MCF 10A (cell line): ENCODE data around the gene EPHB3. TPM values are rescaled to one million over a fixed set of nuclear protein-coding genes. Genes with fewer than 3 reads are reported as not detected.

Source experiments
- BruUV-seq: library from RNA; stranded (reverse); fragments of 400-500 nt; replicated peaks from 2 replicates; lab custom pipeline; 2021; lab: Mats Ljungman, UMichigan
- CTCF ChIA-PET: fragments of 300-600 bp; sonication (Branson Sonifier 250); formaldehyde crosslinking; extraction: SDS; loops from one replicate; lab custom pipeline; 2021; ENCODE audit warnings: antibody characterized with exemption, inconsistent platforms; lab: Yijun Ruan, JAX
- POLR2A ChIA-PET: fragments of 300-600, 350-650 bp; sonication (Branson Sonifier 250); formaldehyde crosslinking; extraction: SDS; loops from one replicate; lab custom pipeline; 2020; ENCODE audit warnings: antibody characterized with exemption, inconsistent platforms; lab: Yijun Ruan, JAX
- DNase-seq: peaks from one replicate; pipeline ENCODE4 v3.0.0-alpha.2; 2018; ENCODE audit not compliant: unreplicated experiment
- H3K27ac Mint-ChIP-seq: one replicate; pipeline ENCODE4 v1.8.0; 2022; ENCODE audit warnings: mild to moderate bottlenecking, low read depth, mixed read lengths; ENCODE audit not compliant: unreplicated experiment
- H3K27me3 Mint-ChIP-seq: one replicate; pipeline ENCODE4 v1.8.0; 2022; ENCODE audit warnings: mixed read lengths; ENCODE audit not compliant: insufficient read depth, unreplicated experiment
- H3K36me3 Mint-ChIP-seq: one replicate; pipeline ENCODE4 v1.8.0; 2022; ENCODE audit warnings: mild to moderate bottlenecking, moderate library complexity, mixed read lengths; ENCODE audit not compliant: insufficient read depth, unreplicated experiment
- H3K4me1 Mint-ChIP-seq: one replicate; pipeline ENCODE4 v1.8.0; 2022; ENCODE audit warnings: mixed read lengths; ENCODE audit not compliant: insufficient read depth, unreplicated experiment
- H3K4me3 Mint-ChIP-seq: one replicate; pipeline ENCODE4 v1.8.0; 2022; ENCODE audit warnings: mild to moderate bottlenecking, moderate library complexity, mixed read lengths; ENCODE audit not compliant: unreplicated experiment
- H3K9me3 Mint-ChIP-seq: one replicate; pipeline ENCODE4 v1.8.0; 2022; ENCODE audit warnings: mixed read lengths; ENCODE audit not compliant: unreplicated experiment
- CTCF ChIP-seq: fragments of 200-600 bp; IDR thresholded peaks from one replicate; pipeline ENCODE4 v1.8.0; 2022; ENCODE audit warnings: antibody characterized with exemption, mild to moderate bottlenecking; ENCODE audit not compliant: unreplicated experiment
- intact Hi-C: fragments of 100-400 bp; cut with micrococcal nuclease; formaldehyde crosslinking; loops from 2 replicates; pipeline ENCODE4 v1.14.1; 2022
- total RNA-seq: library from RNA; stranded (reverse); gene quantifications from 2 replicates; pipeline ENCODE4 v1.2.3, GENCODE V29; 2022

EPHB3 gene
- total RNA-seq, 1 experiment from 2014 or later: 4.0 TPM

- intact Hi-C loops: loop anchor here (5.0 kb wide), 1 partner anchor 108 kb away; the partner anchor contains the start of gene MAGEF1
- H3K4me1 Mint-ChIP-seq: peaks cover 29% of the 10 kb centered on the region
- no peak for TF ChIP-seq CTCF
- H3K27me3 Mint-ChIP-seq: no peaks in the 10 kb centered on the region
- CTCF ChIA-PET: no interaction called here
- no peak overlapping the region for H3K27ac Mint-ChIP-seq
- no TSS peak for BruUV-seq
- no peaks in the 10 kb centered on the region for H3K9me3 Mint-ChIP-seq
- DNase-seq: no peak
- no peak overlapping the region for H3K4me3 Mint-ChIP-seq
- H3K36me3 Mint-ChIP-seq: no peaks in the 10 kb centered on the region
- POLR2A ChIA-PET: no interaction called here
Observed at GRCh38 chr3:184604039-184604601, 42.5 kb downstream of the EPHB3 start.

DNA sequence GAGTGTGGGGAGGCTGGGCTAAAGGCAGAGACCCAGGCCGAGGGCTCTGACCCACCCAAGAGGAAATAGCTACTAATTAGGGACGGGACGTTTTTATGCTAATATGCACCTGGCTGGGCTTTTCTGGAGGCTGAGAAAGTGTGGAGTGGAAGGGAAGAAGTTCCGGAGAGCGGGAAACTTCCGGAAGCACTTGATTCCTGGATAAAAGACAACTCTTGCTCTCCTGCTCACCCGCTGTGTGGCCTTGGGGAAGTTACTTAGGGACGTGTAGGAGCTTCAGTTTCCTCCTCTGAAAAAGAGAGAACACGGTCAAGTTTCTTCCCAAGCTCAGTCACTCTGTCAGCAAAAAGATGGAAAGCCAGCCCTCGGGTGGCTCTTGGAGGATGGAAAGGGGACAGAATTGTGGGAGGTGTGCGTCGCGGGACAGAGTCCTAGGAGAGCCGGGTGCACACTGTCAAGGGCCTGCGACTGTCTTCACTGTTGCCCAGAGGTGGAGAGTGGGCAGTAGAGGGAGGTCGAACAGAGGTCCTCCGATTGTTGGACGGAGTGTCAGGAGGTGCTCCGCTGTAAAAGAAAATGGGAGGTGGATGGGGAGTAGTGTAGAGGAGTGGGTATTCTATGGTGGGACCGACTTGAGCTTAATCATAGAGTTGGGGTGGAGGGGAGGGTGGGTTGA lies 43.2 kb downstream of the EPHB3 start:
- intact Hi-C loops: loop anchor here (5.0 kb wide), 1 partner anchor 108 kb away; the partner anchor contains the start of gene MAGEF1

GRCh38 chr3:184608209-184608608 lies 46.6 kb downstream of the EPHB3 start:
- no TSS peak for BruUV-seq
- no peaks in the 10 kb centered on the region for H3K27me3 Mint-ChIP-seq
- DNase-seq: no peak
- no peaks in the 10 kb centered on the region for H3K36me3 Mint-ChIP-seq
- intact Hi-C loops: no loop called here
- H3K4me1 Mint-ChIP-seq: peaks cover under 1% of the 10 kb centered on the region
- CTCF ChIA-PET: no interaction called here
- no peak overlapping the region for H3K4me3 Mint-ChIP-seq
- TF ChIP-seq CTCF: no peak
- H3K27ac Mint-ChIP-seq: no peak overlapping the region
- no peaks in the 10 kb centered on the region for H3K9me3 Mint-ChIP-seq
- POLR2A ChIA-PET: no interaction called here

More for the DNA sequence above, 43.2 kb downstream of the EPHB3 start:
- peaks cover 27% of the 10 kb centered on the region for H3K4me1 Mint-ChIP-seq
- no peak overlapping the region for H3K4me3 Mint-ChIP-seq
- no peak overlapping the region for H3K27ac Mint-ChIP-seq
- no peaks in the 10 kb centered on the region for H3K9me3 Mint-ChIP-seq
- CTCF ChIA-PET: no interaction called here
- POLR2A ChIA-PET: interaction anchor here (0.6 kb wide), 1 partner anchor 107 kb away, joined by 3 read pairs; no protein-coding TSS in a partner anchor
- no TSS peak for BruUV-seq
- TF ChIP-seq CTCF: no peak
- DNase-seq: no peak
- no peaks in the 10 kb centered on the region for H3K27me3 Mint-ChIP-seq
- H3K36me3 Mint-ChIP-seq: no peaks in the 10 kb centered on the region

GRCh38 chr3:184609476-184610244 lies 48.1 kb downstream of the EPHB3 start:
- no peak overlapping the region for H3K4me3 Mint-ChIP-seq
- H3K4me1 Mint-ChIP-seq: no peaks in the 10 kb centered on the region
- H3K36me3 Mint-ChIP-seq: no peaks in the 10 kb centered on the region
- intact Hi-C loops: no loop called here
- ChIA-PET POLR2A (no interaction called here), CTCF (interaction anchor here (0.6 to 1.3 kb wide), 2 partner anchors 11 to 134 kb away, joined by 3 to 4 read pairs; no protein-coding TSS in a partner anchor)
- TF ChIP-seq CTCF: no peak
- no peak overlapping the region for H3K27ac Mint-ChIP-seq
- no peaks in the 10 kb centered on the region for H3K27me3 Mint-ChIP-seq
- DNase-seq: no peak
- BruUV-seq: no TSS peak
- H3K9me3 Mint-ChIP-seq: no peaks in the 10 kb centered on the region
